LNCaP clone FGC (cell line): Measurements from ENCODE around the gene LRRC73.
A peak's percentile ranks its signal among the peaks of the same experiment; 100 is the strongest.

Experiments
- DNase-seq: peaks from one replicate; pipeline ENCODE4 v3.0.0-alpha.2; 2011; ENCODE audit warnings: low read depth
- H3K4me3 ChIP-seq: 2 replicates; pipeline ENCODE4 v1.5.1; 2011; ENCODE audit warnings: mild to moderate bottlenecking, low read depth, low read length, control low read depth
- CTCF ChIP-seq: IDR thresholded peaks from 2 replicates; pipeline ENCODE4 v1.5.1; 2012; ENCODE audit warnings: mild to moderate bottlenecking; ENCODE audit not compliant: control insufficient read depth, insufficient read depth; ENCODE audit errors: extremely low read depth

Gene LRRC73

GRCh38 chr6:43532201-43532600, 22.1 kb upstream of the LRRC73 start:
- no peak for DNase-seq
- TF ChIP-seq CTCF = no peak
- no peak overlapping the region for H3K4me3 ChIP-seq

- TF ChIP-seq CTCF = no peak
- DNase-seq = peak; percentile 11
- no peak overlapping the region for H3K4me3 ChIP-seq
Observed at GRCh38 chr6:43524483-43524961, 14.4 kb upstream of the LRRC73 start.

GRCh38 chr6:43523284-43523683, 13.1 kb upstream of the LRRC73 start:
- H3K4me3 ChIP-seq = no peak overlapping the region
- no peak for DNase-seq
- no peak for TF ChIP-seq CTCF

- DNase-seq = no peak
- no peak overlapping the region for H3K4me3 ChIP-seq
- no peak for TF ChIP-seq CTCF
Observed at GRCh38 chr6:43522547-43523261, 12.6 kb upstream of the LRRC73 start.

- H3K4me3 ChIP-seq = no peak overlapping the region
- no peak for DNase-seq
- TF ChIP-seq CTCF = no peak
Observed at GRCh38 chr6:43521836-43522235, 11.7 kb upstream of the LRRC73 start.

- TF ChIP-seq CTCF = no peak
- DNase-seq = no peak
- H3K4me3 ChIP-seq = no peak overlapping the region
Observed at GRCh38 chr6:43520097-43520496, 10.0 kb upstream of the LRRC73 start.
